Type B pancreatic cell (in vitro differentiated cells): ENCODE measurements around the gene PAXIP1. TPM values are rescaled to one million over a fixed set of nuclear protein-coding genes. Genes with fewer than 3 reads are reported as not detected.

Experiments
- DNase-seq: peaks from one replicate; pipeline ENCODE4 v3.0.0; 2021; ENCODE audit warnings: mixed read lengths; ENCODE audit not compliant: unreplicated experiment; ENCODE audit errors: extremely low spot score
- H3K27ac Mint-ChIP-seq: 2 replicates; pipeline ENCODE4 v1.8.0; 2021; ENCODE audit warnings: mild to moderate bottlenecking, mixed read lengths
- H3K27me3 Mint-ChIP-seq: 2 replicates; pipeline ENCODE4 v1.8.0; 2021; ENCODE audit warnings: mixed read lengths
- H3K36me3 Mint-ChIP-seq: 2 replicates; pipeline ENCODE4 v1.8.0; 2021; ENCODE audit warnings: mixed read lengths
- H3K4me1 Mint-ChIP-seq: one replicate; pipeline ENCODE4 v1.8.0; 2021; ENCODE audit warnings: mixed read lengths; ENCODE audit not compliant: unreplicated experiment
- H3K4me3 Mint-ChIP-seq: 2 replicates; pipeline ENCODE4 v1.8.0; 2021; ENCODE audit warnings: mild to moderate bottlenecking, mixed read lengths
- H3K9me3 Mint-ChIP-seq: 2 replicates; pipeline ENCODE4 v1.8.0; 2021; ENCODE audit warnings: mixed read lengths
- total RNA-seq: library from RNA; stranded (reverse); gene quantifications from 2 replicates; pipeline ENCODE4 v1.2.1, GENCODE V29; 2021; ENCODE audit warnings: low replicate concordance
- TF ChIP-seq, protein P1 (sequence below): fragments of 200-600 bp; sonication (generic); conservative IDR thresholded peaks from 2 replicates; pipeline ENCODE4 v1.5.0; 2021; ENCODE audit warnings: antibody characterized with exemption, mild to moderate bottlenecking

The PAXIP1 gene
- total RNA-seq, 1 donor from 2014 or later = 21.1 TPM

- H3K27ac Mint-ChIP-seq = no peak overlapping the region
- TF ChIP-seq, protein P1, sequence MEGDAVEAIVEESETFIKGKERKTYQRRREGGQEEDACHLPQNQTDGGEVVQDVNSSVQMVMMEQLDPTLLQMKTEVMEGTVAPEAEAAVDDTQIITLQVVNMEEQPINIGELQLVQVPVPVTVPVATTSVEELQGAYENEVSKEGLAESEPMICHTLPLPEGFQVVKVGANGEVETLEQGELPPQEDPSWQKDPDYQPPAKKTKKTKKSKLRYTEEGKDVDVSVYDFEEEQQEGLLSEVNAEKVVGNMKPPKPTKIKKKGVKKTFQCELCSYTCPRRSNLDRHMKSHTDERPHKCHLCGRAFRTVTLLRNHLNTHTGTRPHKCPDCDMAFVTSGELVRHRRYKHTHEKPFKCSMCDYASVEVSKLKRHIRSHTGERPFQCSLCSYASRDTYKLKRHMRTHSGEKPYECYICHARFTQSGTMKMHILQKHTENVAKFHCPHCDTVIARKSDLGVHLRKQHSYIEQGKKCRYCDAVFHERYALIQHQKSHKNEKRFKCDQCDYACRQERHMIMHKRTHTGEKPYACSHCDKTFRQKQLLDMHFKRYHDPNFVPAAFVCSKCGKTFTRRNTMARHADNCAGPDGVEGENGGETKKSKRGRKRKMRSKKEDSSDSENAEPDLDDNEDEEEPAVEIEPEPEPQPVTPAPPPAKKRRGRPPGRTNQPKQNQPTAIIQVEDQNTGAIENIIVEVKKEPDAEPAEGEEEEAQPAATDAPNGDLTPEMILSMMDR = no peak
- no peaks in the 10 kb centered on the region for H3K4me1 Mint-ChIP-seq
- no peak for DNase-seq
- no peaks in the 10 kb centered on the region for H3K36me3 Mint-ChIP-seq
- no peak overlapping the region for H3K4me3 Mint-ChIP-seq
- H3K27me3 Mint-ChIP-seq = no peaks in the 10 kb centered on the region
- H3K9me3 Mint-ChIP-seq = no peaks in the 10 kb centered on the region
These were observed 103.7 kb downstream of the PAXIP1 start for GRCh38 chr7:154898973-154899855.

DNA sequence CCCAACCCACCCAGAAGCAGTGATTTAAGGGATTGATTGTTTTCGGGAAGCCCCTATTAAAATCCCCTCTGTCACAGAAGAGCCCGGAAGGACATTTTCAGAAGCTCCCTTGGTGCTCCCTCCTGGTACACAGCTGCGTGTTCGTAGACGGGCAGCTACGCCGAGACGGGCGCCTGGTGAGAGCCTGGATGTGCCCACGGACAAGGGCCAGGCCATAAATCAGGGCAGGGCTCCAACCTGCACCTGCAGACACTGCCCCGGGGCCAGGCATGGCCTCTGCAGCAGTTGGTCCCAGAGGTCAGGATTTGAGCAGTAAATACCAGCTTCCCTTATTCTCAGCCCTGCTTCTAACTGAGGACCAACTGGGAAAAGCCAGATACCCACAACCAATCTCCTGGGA is 106.8 kb downstream of the PAXIP1 start:
- no peak overlapping the region for H3K4me3 Mint-ChIP-seq
- no peak overlapping the region for H3K27ac Mint-ChIP-seq
- no peaks in the 10 kb centered on the region for H3K36me3 Mint-ChIP-seq
- TF ChIP-seq, protein P1 = no peak
- no peaks in the 10 kb centered on the region for H3K9me3 Mint-ChIP-seq
- no peaks in the 10 kb centered on the region for H3K4me1 Mint-ChIP-seq
- H3K27me3 Mint-ChIP-seq = no peaks in the 10 kb centered on the region
- DNase-seq = no peak

Other genes with a start within 250 kb of the PAXIP1 start
- not detected in 2 replicates for gene HTR5A, start 67.2 kb upstream of the PAXIP1 start, total RNA-seq